Fibroblast of lung (primary cell): ENCODE data around the gene MMP20. TPM values are rescaled to one million over a fixed set of nuclear protein-coding genes. Genes with fewer than 3 reads are reported as not detected.

Experiments
- DNase-seq, 2 donors: peaks; one replicate each; pipeline versions ENCODE4 v3.0.0 to v3.0.0-alpha.2; 2010; ENCODE audit warnings: low read depth in 2 of 2
- H2AFZ ChIP-seq: 2 replicates; pipeline ENCODE4 v1.5.1; 2012; ENCODE audit warnings: low read length, control low read depth, inconsistent platforms
- H3K27ac ChIP-seq: 2 replicates; pipeline ENCODE4 v1.5.1; 2011; ENCODE audit warnings: low read length, control low read depth; ENCODE audit not compliant: insufficient read depth
- H3K27me3 ChIP-seq: 2 replicates; pipeline ENCODE4 v1.5.1; 2011; ENCODE audit warnings: mild to moderate bottlenecking, low read length; ENCODE audit not compliant: control insufficient read depth, insufficient read depth
- H3K36me3 ChIP-seq: 2 replicates; pipeline ENCODE4 v1.5.1; 2011; ENCODE audit warnings: low read length; ENCODE audit not compliant: control insufficient read depth, insufficient read depth
- H3K4me1 ChIP-seq: 2 replicates; pipeline ENCODE4 v1.5.1; 2011; ENCODE audit warnings: low read length; ENCODE audit not compliant: control insufficient read depth, insufficient read depth; ENCODE audit errors: extremely low read depth
- H3K4me2 ChIP-seq: 2 replicates; pipeline ENCODE4 v1.5.1; 2011; ENCODE audit warnings: low read length, control low read depth; ENCODE audit not compliant: insufficient read depth; ENCODE audit errors: extremely low read depth
- H3K4me3 ChIP-seq, 4 experiments: fragments of 200-600 bp in 1 of 4; sonication (generic) in 1 of 4; replicated peaks in 1 of 4; 2 replicates each; pipeline ENCODE4 v1.5.1; 2011 to 2016; ENCODE audit warnings: low read length in 4 of 4, low read depth in 3 of 4, mild to moderate bottlenecking in 3 of 4, control low read depth in 2 of 4, inconsistent platforms in 1 of 4, mixed read lengths in 1 of 4; ENCODE audit not compliant: insufficient read depth in 1 of 4; ENCODE audit errors: control extremely low read depth in 1 of 4
- H3K79me2 ChIP-seq: 2 replicates; pipeline ENCODE4 v1.5.1; 2012; ENCODE audit warnings: mild to moderate bottlenecking, low read length, inconsistent platforms; ENCODE audit not compliant: control insufficient read depth, insufficient read depth
- H3K9ac ChIP-seq: 2 replicates; pipeline ENCODE4 v1.5.1; 2011; ENCODE audit warnings: mild to moderate bottlenecking, low read length, control low read depth; ENCODE audit not compliant: insufficient read depth
- H3K9me3 ChIP-seq: 2 replicates; pipeline ENCODE4 v1.5.1; 2012; ENCODE audit warnings: low read depth, low read length; ENCODE audit not compliant: control insufficient read depth, insufficient read depth
- H4K20me1 ChIP-seq: 2 replicates; pipeline ENCODE4 v1.5.1; 2011; ENCODE audit warnings: low read length; ENCODE audit not compliant: control insufficient read depth, insufficient read depth; ENCODE audit errors: extremely low read depth
- CTCF ChIP-seq, 2 donors: IDR thresholded peaks in 1 of 2; conservative IDR thresholded peaks in 1 of 2; 1 replicate in 1 of 2; 2 replicates in 1 of 2; pipeline ENCODE4 v1.5.1; 2011 to 2012; ENCODE audit warnings: low read length in 2 of 2, control low read depth in 1 of 2, inconsistent platforms in 1 of 2, low read depth in 1 of 2, mild to moderate bottlenecking in 1 of 2
- EZH2 ChIP-seq: IDR thresholded peaks from 2 replicates; pipeline ENCODE4 v1.5.1; 2012; ENCODE audit warnings: low read length, control low read depth, mild to moderate bottlenecking; ENCODE audit errors: missing control alignments
- polyA plus RNA-seq, 2 donors: library from polyadenylated mRNA; depleted of rRNA in 1 of 2; stranded (reverse) in 1 of 2; unstranded in 1 of 2; fragments of >200 nt; gene quantifications; 2 replicates each; pipeline ENCODE4 v1.2.1, GENCODE V29; 2011 to 2012; ENCODE audit warnings: missing spikeins in 1 of 2
- total RNA-seq: library from RNA; depleted of rRNA; stranded (reverse); fragments of >200 nt; gene quantifications from 2 replicates; pipeline ENCODE4 v1.2.1, GENCODE V29; 2014

The MMP20 gene
- total and polyA plus RNA-seq, 2 donors (not counting 1 experiment from before 2014, with no cell fraction given) = not detected

GRCh38 chr11:102664001-102664752 lies 39.0 kb upstream of the MMP20 start:
- Histone ChIP-seq H3K4me2 (no peak overlapping the region), H3K4me1 (no peaks in the 10 kb centered on the region), H4K20me1 (no peaks in the 10 kb centered on the region), H3K9ac (no peak overlapping the region), H3K79me2 (no peaks in the 10 kb centered on the region), H3K36me3 (no peaks in the 10 kb centered on the region), H2AFZ (no peak overlapping the region), H3K27ac (no peak overlapping the region), H3K4me3 (no peak overlapping the region), H3K27me3 (no peaks in the 10 kb centered on the region), H3K9me3 (no peaks in the 10 kb centered on the region)
- DNase-seq = no peak
- no peak for TF ChIP-seq EZH2
- peak in 1 of 2 donors; percentile 39 for TF ChIP-seq CTCF (conservative IDR thresholded peaks at IDR 0.05 in 1 of 2, IDR thresholded peaks at IDR 0.05 in 1 of 2; ENCODE audit: low read depth in 1 of 2, low read length in 2 of 2)

GRCh38 chr11:102662607-102663006 lies 37.5 kb upstream of the MMP20 start:
- no peak for DNase-seq
- no peaks in the 10 kb centered on the region for H3K9me3 ChIP-seq
- H3K36me3 ChIP-seq = no peaks in the 10 kb centered on the region
- no peaks in the 10 kb centered on the region for H3K79me2 ChIP-seq
- H3K4me3 ChIP-seq = no peak overlapping the region
- no peak overlapping the region for H2AFZ ChIP-seq
- no peaks in the 10 kb centered on the region for H4K20me1 ChIP-seq
- H3K27me3 ChIP-seq = no peaks in the 10 kb centered on the region
- TF ChIP-seq EZH2 = no peak
- no peak for TF ChIP-seq CTCF (conservative IDR thresholded peaks at IDR 0.05 in 1 of 2, IDR thresholded peaks at IDR 0.05 in 1 of 2; ENCODE audit: low read depth in 1 of 2, low read length in 2 of 2)
- no peak overlapping the region for H3K4me2 ChIP-seq
- H3K4me1 ChIP-seq = no peaks in the 10 kb centered on the region
- no peak overlapping the region for H3K27ac ChIP-seq
- no peak overlapping the region for H3K9ac ChIP-seq

- Histone ChIP-seq H2AFZ (no peak overlapping the region), H4K20me1 (no peaks in the 10 kb centered on the region), H3K9me3 (no peaks in the 10 kb centered on the region), H3K9ac (no peak overlapping the region), H3K27ac (no peak overlapping the region), H3K4me1 (no peaks in the 10 kb centered on the region), H3K36me3 (no peaks in the 10 kb centered on the region), H3K27me3 (no peaks in the 10 kb centered on the region), H3K79me2 (no peaks in the 10 kb centered on the region), H3K4me2 (no peak overlapping the region), H3K4me3 (no peak overlapping the region)
- no peak for DNase-seq
- TF ChIP-seq CTCF (conservative IDR thresholded peaks at IDR 0.05 in 1 of 2, IDR thresholded peaks at IDR 0.05 in 1 of 2; ENCODE audit: low read depth in 1 of 2, low read length in 2 of 2) = no peak
- no peak for TF ChIP-seq EZH2
Measured at GRCh38 chr11:102661040-102661439, 35.9 kb upstream of the MMP20 start.
